AG10803 (cell line): ENCODE results near the gene KCNQ1OT1.

Experiments
- DNase-seq: peaks from one replicate; pipeline ENCODE4 v3.0.0; 2010; ENCODE audit warnings: low read depth
- H3K4me3 ChIP-seq: 2 replicates; pipeline ENCODE4 v1.5.1; 2011; ENCODE audit warnings: mild to moderate bottlenecking, low read length, control low read depth
- TF ChIP-seq, protein P1 (sequence below): conservative IDR thresholded peaks from 2 replicates; pipeline ENCODE4 v1.5.1; 2011; ENCODE audit warnings: mild to moderate bottlenecking, low read length, control low read depth, inconsistent platforms

The KCNQ1OT1 gene

DNA sequence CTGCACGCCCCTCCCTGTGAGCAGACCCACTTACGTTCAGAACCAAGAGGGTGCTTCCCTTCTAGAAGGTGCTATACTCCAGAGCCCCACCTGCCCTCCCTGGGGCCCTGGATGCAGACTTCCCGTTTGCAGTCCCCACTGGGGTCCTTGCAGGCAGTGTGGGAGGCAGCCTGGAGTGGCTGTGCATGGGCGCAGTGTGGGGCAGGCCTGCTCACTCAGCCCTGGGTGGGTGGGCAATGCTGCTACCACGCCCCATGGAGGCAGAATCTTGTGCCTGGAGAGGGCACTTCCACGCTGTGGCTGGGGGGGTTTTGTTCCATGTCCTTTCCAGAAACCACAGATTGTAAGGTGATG is 116.2 kb downstream of the KCNQ1OT1 start:
- no peak for DNase-seq
- H3K4me3 ChIP-seq = no peak overlapping the region
- TF ChIP-seq, protein P1, sequence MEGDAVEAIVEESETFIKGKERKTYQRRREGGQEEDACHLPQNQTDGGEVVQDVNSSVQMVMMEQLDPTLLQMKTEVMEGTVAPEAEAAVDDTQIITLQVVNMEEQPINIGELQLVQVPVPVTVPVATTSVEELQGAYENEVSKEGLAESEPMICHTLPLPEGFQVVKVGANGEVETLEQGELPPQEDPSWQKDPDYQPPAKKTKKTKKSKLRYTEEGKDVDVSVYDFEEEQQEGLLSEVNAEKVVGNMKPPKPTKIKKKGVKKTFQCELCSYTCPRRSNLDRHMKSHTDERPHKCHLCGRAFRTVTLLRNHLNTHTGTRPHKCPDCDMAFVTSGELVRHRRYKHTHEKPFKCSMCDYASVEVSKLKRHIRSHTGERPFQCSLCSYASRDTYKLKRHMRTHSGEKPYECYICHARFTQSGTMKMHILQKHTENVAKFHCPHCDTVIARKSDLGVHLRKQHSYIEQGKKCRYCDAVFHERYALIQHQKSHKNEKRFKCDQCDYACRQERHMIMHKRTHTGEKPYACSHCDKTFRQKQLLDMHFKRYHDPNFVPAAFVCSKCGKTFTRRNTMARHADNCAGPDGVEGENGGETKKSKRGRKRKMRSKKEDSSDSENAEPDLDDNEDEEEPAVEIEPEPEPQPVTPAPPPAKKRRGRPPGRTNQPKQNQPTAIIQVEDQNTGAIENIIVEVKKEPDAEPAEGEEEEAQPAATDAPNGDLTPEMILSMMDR = no peak

DNA sequence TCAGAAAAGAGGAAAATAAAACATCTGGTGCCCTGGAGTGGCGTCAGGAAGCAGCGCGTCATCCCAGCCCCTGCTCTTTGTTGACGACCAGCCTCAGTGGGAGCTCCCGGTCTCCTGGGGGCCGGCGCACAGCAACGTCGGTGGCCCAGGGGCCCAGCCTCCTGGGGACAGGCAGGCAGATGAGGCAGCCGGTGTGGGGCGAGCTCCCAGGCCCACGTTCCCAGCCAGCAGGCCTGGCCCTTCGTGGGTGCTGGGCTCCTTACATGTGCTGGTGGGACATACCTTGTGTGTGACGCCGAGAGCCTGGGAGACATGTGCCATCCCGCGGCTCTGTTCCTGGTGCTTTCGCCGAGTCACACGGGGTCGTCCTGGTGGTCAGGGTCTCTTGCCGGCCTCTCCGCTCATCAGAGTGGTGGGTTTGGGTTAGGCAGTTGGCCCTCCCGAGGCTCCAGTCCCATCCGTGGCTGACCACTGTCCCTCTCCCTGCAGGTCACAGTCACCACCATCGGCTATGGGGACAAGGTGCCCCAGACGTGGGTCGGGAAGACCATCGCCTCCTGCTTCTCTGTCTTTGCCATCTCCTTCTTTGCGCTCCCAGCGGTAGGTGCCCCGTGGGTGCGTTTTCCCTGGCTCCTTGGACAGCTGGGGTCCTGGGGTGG is 116.7 kb downstream of the KCNQ1OT1 start:
- no peak for DNase-seq
- no peak overlapping the region for H3K4me3 ChIP-seq
- TF ChIP-seq, protein P1 = no peak

DNA sequence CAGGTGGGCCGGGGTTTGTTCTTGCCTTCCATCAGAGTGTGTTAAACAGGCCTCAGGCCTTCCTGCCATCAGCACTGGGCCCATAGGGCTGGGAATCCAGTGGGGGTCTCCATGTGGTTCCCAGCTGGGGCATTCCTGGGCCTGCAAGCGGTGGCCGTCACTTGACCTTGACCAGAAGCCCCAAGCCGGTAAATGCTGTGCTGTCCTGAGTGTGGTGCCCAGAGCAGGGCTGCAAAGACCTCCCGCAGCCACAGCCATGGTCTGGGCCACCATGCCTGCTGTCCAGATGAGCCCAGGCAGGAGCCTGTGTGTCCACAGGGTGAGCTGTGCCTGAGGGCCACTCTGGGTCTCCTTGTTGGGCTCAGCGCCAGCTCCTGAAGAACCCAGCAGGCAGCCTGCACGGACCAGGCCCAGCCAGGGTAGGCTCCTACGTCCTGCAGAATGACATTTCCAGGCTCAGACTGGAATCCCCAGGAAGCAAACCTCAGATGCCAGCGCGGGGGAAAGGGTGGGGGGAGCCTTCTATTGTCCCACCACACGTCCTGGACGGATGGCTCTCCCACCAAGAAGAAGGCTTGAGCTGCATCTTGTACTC is 117.3 kb downstream of the KCNQ1OT1 start:
- no peak for DNase-seq
- no peak overlapping the region for H3K4me3 ChIP-seq
- TF ChIP-seq, protein P1 = no peak

DNA sequence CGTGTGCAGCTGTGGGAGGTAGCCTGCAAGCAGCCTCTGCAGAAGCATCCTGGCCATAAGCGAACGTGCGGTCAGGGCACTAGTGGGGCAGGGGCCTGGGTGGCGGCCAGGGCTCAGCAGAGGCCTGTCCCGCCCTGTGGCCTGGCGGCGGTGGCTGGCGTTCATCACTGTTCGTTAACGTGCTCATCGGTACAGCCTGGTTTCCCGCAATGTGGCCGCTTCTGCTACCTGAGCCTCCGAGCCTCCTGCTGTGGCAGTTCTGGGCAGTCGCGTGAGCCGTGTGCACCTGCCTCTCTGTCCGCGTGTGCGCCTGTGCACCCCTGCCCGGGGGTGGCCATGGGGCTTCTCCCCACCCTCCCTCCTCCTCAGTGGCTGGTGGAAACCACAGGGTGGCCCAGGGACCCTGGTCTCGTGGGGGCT is 117.9 kb downstream of the KCNQ1OT1 start:
- TF ChIP-seq, protein P1 = no peak
- no peak for DNase-seq
- H3K4me3 ChIP-seq = no peak overlapping the region

DNA sequence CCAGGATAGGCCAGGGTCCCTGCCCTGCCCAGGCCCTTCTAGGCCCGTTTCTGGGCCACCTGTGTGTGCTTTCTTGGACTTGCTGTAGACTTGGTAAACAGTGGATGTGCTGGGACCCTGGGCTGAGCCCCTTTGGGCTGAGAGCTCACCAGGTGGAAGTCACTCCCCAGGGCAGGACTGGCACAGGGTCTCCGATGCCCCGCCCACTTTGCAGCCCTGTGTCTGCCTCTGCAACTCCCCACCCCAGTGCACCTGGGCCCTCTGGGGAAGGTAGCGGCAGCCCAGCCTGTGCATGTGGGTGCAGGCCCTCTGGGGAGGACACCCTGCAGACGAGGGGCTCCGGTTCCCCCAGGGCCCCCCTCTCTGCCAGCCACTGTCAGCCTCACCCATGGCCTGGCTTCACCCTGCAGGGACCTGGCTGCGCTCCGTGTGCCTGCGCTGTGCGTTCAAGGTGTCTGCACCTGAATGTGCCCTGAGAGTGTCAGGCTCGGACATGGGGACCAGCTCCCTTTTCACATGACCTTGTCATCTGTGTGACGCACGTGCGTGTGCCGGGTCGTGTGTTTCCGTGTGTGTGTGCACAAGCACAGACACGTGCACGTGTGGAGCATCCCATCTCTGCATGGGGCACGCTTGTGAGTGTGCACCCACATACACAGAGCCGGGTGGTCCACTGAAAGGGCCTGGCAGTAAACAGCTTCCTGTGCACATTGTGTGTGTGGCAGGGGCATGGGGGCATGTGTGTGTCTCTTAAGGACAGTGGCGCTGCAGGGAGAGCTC is 118.5 kb downstream of the KCNQ1OT1 start:
- TF ChIP-seq, protein P1 = no peak
- H3K4me3 ChIP-seq = no peak overlapping the region
- no peak for DNase-seq

DNA sequence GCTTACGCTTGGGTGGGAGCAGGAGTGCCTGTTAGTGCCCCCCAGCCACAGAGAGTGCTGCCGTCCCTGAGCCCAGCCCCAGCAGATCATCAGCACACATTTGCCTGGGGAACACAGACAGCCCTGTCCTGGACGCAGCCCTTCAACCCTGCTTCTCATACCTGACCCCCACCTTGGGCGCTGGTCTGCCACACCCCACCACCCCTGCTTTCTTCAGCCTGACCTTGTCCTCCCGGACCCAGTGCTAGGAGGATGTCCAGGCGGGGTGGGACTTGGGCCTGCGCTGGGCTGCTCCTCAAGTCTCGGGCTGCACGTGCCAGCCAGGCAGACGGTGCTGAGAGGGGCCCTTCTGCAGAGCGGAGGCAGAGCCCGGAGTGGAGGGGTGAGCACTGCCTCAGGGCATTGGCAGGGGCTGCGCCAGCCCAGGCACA is 119.2 kb downstream of the KCNQ1OT1 start:
- H3K4me3 ChIP-seq = no peak overlapping the region
- TF ChIP-seq, protein P1 = no peak
- DNase-seq = no peak

DNA sequence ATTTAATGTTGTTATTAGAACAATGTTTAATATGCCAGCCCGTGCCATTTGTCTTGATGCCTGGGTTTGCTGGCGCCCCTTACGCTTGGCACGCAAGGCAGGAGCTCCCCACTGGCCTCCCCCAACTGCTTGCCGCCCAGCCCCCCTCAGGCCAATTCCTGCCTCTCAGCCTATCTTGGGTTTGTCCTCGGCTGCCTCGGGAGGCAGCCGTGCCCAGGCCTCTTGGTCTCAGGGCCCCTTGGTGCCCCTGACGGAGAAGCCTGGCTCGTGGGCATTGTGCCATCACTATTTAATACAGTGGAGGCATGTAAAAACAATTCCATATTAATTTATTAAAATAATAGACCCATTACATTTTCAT is 119.8 kb downstream of the KCNQ1OT1 start:
- no peak overlapping the region for H3K4me3 ChIP-seq
- no peak for DNase-seq

More for the DNA sequence above, 119.8 kb downstream of the KCNQ1OT1 start:
- TF ChIP-seq, protein P1 = no peak
